ENCODE data around the gene APOL6.

DNA sequence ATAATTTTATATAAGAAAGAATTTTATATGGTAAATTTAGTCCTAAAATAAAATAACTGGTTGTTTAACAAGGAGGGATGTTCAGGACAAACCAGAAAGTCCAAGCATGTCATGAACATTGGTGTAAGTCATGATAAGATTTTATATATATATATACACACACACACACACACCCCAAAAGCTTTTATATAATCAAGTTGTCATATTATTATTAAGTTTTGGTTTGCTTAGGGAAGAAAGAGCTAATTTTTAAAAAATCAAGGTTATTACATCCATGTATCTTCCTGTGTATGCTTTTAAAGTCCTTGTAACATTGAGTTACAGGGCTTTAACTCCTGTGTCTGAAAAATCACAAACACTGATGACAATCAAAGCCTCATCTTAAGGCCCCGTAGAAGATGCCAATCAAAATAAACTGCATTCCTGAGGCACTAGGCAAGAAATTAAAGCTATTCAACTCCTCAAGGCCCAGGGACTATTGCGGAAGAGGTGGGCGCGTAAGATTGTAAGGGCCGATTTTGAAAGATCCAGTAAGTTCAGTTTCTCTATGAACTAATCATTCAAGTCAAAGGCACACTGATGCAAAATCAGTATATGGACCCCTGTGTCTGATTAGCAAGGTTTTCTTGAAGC is 16.8 kb downstream of the APOL6 start:
- TF ChIP-seq, protein P1, sequence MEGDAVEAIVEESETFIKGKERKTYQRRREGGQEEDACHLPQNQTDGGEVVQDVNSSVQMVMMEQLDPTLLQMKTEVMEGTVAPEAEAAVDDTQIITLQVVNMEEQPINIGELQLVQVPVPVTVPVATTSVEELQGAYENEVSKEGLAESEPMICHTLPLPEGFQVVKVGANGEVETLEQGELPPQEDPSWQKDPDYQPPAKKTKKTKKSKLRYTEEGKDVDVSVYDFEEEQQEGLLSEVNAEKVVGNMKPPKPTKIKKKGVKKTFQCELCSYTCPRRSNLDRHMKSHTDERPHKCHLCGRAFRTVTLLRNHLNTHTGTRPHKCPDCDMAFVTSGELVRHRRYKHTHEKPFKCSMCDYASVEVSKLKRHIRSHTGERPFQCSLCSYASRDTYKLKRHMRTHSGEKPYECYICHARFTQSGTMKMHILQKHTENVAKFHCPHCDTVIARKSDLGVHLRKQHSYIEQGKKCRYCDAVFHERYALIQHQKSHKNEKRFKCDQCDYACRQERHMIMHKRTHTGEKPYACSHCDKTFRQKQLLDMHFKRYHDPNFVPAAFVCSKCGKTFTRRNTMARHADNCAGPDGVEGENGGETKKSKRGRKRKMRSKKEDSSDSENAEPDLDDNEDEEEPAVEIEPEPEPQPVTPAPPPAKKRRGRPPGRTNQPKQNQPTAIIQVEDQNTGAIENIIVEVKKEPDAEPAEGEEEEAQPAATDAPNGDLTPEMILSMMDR (IDR thresholded peaks at IDR 0.05), result no peak
- TF ChIP-seq RCOR1 (IDR thresholded peaks at IDR 0.05; ENCODE audit: low read depth, low read length) (no peak), SMC3 (IDR thresholded peaks at IDR 0.05) (no peak), CEBPB (IDR thresholded peaks at IDR 0.05) (no peak)
- TF ChIP-seq, protein P2, sequence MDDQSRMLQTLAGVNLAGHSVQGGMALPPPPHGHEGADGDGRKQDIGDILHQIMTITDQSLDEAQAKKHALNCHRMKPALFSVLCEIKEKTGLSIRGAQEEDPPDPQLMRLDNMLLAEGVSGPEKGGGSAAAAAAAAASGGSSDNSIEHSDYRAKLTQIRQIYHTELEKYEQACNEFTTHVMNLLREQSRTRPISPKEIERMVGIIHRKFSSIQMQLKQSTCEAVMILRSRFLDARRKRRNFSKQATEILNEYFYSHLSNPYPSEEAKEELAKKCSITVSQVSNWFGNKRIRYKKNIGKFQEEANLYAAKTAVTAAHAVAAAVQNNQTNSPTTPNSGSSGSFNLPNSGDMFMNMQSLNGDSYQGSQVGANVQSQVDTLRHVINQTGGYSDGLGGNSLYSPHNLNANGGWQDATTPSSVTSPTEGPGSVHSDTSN (IDR thresholded peaks at IDR 0.05), result no peak
